ENCODE data around the gene OR51A4. TPM values are rescaled to one million over a fixed set of nuclear protein-coding genes. Genes with fewer than 3 reads are reported as not detected.
"Not testable (repeated sequence)": the region's sequence is repeated elsewhere in the genome, so short reads cannot be mapped to it uniquely, and the experiment has no call there.

OR51A4 gene
- total RNA-seq, 1 donor from 2014 or later = not detected

DNA sequence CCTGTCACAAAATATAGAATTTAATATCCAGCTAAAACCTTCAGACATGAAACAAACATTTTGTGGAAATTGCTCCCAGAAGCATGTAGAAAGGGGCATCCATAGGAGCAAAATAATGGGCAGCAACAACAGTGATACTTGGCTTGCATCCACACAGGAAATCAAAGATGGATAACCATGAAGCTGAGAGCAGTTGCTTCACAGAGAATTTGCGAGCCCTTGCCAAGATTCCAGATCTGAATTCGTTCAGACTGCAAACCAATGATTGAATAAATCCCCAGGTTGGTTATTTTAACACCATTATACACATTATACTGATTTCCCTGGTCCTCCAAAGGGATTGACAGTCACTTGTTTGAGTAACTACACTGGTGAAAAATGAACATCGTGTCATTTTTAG, 31.6 kb upstream of the OR51A4 start:
- FAIRE-seq = no peak
- Histone ChIP-seq H3K4me3 (ENCODE audit: low read depth, low read length) (no peak overlapping the region), H3K27me3 (ENCODE audit: control insufficient read depth, insufficient read depth, low read length) (no peaks in the 10 kb centered on the region)

DNA sequence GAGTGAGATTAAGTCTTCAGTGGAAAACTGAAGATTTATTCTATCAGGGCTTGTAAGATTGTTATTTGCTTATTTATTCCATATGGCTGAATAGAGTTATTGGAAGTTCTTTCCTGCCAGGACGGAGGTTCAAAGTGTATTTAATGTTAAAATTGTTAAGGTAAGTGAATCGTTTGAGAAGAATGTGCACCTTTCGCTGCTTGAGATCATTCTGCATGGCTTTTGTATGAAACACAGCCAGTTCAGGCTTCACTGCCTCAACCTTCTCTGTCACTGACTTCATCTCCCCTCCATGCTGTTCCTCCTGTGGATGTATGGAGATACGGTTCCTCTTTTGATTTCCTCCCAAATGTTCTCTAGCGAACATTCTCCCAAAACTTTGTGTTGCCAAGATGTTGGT, 28.0 kb upstream of the OR51A4 start:
- DNase-seq (ENCODE audit: low read depth) = no peak
- FAIRE-seq = no peak
- H3K27me3 ChIP-seq (ENCODE audit: control insufficient read depth, insufficient read depth, low read length) = no peaks in the 10 kb centered on the region
- TF ChIP-seq, protein P1, sequence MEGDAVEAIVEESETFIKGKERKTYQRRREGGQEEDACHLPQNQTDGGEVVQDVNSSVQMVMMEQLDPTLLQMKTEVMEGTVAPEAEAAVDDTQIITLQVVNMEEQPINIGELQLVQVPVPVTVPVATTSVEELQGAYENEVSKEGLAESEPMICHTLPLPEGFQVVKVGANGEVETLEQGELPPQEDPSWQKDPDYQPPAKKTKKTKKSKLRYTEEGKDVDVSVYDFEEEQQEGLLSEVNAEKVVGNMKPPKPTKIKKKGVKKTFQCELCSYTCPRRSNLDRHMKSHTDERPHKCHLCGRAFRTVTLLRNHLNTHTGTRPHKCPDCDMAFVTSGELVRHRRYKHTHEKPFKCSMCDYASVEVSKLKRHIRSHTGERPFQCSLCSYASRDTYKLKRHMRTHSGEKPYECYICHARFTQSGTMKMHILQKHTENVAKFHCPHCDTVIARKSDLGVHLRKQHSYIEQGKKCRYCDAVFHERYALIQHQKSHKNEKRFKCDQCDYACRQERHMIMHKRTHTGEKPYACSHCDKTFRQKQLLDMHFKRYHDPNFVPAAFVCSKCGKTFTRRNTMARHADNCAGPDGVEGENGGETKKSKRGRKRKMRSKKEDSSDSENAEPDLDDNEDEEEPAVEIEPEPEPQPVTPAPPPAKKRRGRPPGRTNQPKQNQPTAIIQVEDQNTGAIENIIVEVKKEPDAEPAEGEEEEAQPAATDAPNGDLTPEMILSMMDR (IDR thresholded peaks at IDR 0.05; ENCODE audit: insufficient read depth, low read length, severe bottlenecking) = no peak
- H3K36me3 ChIP-seq (ENCODE audit: control insufficient read depth, insufficient read depth, low read length) = no peaks in the 10 kb centered on the region
- no peak overlapping the region for H3K4me3 ChIP-seq (ENCODE audit: low read depth, low read length)

More for the DNA sequence above, 31.6 kb upstream of the OR51A4 start:
- H3K36me3 ChIP-seq (ENCODE audit: control insufficient read depth, insufficient read depth, low read length) = no peaks in the 10 kb centered on the region
- no peak for DNase-seq (ENCODE audit: low read depth)
- TF ChIP-seq, protein P1 (IDR thresholded peaks at IDR 0.05; ENCODE audit: insufficient read depth, low read length, severe bottlenecking) = no peak

- H3K27me3 ChIP-seq (ENCODE audit: control insufficient read depth, insufficient read depth, low read length) = no peaks in the 10 kb centered on the region
- H3K36me3 ChIP-seq (ENCODE audit: control insufficient read depth, insufficient read depth, low read length) = no peaks in the 10 kb centered on the region
- H3K4me3 ChIP-seq (ENCODE audit: low read depth, low read length) = no peak overlapping the region
- no peak for FAIRE-seq
- TF ChIP-seq, protein P1 (IDR thresholded peaks at IDR 0.05; ENCODE audit: insufficient read depth, low read length, severe bottlenecking) = no peak
- no peak for DNase-seq (ENCODE audit: low read depth)
These were observed 15.4 kb upstream of the OR51A4 start for GRCh38 chr11:4962816-4963215.

DNA sequence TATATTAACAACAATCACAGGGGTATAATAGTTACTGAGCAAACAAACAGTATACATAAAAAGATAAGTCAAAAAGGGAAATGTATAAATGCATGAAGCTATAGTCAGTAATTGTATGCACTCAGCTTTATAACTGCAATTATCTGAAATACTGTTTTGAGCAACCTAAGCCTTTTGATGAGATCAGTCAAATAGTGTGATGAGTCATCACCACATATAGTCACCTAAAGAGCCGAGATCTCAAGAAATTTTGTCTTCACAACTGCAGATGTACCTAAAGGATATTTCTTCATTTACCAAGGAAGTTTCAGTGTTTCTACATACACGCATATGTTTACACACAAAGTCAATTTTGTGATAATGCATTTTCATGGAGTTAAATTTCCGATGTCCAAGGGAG, 13.5 kb upstream of the OR51A4 start:
- TF ChIP-seq, protein P1 (IDR thresholded peaks at IDR 0.05; ENCODE audit: insufficient read depth, low read length, severe bottlenecking) = no peak
- DNase-seq (ENCODE audit: low read depth) (peak; percentile 10), FAIRE-seq (no peak)
- H3K4me3 ChIP-seq (ENCODE audit: low read depth, low read length) = no peak overlapping the region
- no peaks in the 10 kb centered on the region for H3K27me3 ChIP-seq (ENCODE audit: control insufficient read depth, insufficient read depth, low read length)
- H3K36me3 ChIP-seq (ENCODE audit: control insufficient read depth, insufficient read depth, low read length) = no peaks in the 10 kb centered on the region

GRCh38 chr11:4957396-4957795, 10.0 kb upstream of the OR51A4 start:
- Histone ChIP-seq H3K36me3 (ENCODE audit: control insufficient read depth, insufficient read depth, low read length) (no peaks in the 10 kb centered on the region), H3K27me3 (ENCODE audit: control insufficient read depth, insufficient read depth, low read length) (no peaks in the 10 kb centered on the region), H3K4me3 (ENCODE audit: low read depth, low read length) (no peak overlapping the region)
- TF ChIP-seq, protein P1 (IDR thresholded peaks at IDR 0.05; ENCODE audit: insufficient read depth, low read length, severe bottlenecking) = no peak
- no peak for FAIRE-seq
- no peak for DNase-seq (ENCODE audit: low read depth)

- DNase-seq (ENCODE audit: low read depth); FAIRE-seq; H3K36me3 ChIP-seq (ENCODE audit: control insufficient read depth, insufficient read depth, low read length); H3K27me3 ChIP-seq (ENCODE audit: control insufficient read depth, insufficient read depth, low read length); H3K4me3 ChIP-seq (ENCODE audit: low read depth, low read length): not testable (repeated sequence)
These were observed 8.2 kb upstream of the OR51A4 start, which contains the start of gene OR51A2 for GRCh38 chr11:4955613-4956012. Gene OR51A2 (minus strand): TSS chr11:4955713. CDS start chr11:4955713, 0 bp downstream.

Measured in bronchial epithelial cell (primary cell).